Activated CD4-positive, alpha-beta T cell treated with anti-CD3 and anti-CD28 coated beads, Interleukin-2, amount 50 U/mL, for 1 hour (primary cell): ENCODE data around the gene NXNL1.
"Not testable (repeated sequence)": the region's sequence is repeated elsewhere in the genome, so short reads cannot be mapped to it uniquely, and the experiment has no call there.

Experiments
- DNase-seq: peaks from one replicate; pipeline ENCODE4 v3.0.0-alpha.2; 2020

NXNL1 gene, protein sequence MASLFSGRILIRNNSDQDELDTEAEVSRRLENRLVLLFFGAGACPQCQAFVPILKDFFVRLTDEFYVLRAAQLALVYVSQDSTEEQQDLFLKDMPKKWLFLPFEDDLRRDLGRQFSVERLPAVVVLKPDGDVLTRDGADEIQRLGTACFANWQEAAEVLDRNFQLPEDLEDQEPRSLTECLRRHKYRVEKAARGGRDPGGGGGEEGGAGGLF

DNA sequence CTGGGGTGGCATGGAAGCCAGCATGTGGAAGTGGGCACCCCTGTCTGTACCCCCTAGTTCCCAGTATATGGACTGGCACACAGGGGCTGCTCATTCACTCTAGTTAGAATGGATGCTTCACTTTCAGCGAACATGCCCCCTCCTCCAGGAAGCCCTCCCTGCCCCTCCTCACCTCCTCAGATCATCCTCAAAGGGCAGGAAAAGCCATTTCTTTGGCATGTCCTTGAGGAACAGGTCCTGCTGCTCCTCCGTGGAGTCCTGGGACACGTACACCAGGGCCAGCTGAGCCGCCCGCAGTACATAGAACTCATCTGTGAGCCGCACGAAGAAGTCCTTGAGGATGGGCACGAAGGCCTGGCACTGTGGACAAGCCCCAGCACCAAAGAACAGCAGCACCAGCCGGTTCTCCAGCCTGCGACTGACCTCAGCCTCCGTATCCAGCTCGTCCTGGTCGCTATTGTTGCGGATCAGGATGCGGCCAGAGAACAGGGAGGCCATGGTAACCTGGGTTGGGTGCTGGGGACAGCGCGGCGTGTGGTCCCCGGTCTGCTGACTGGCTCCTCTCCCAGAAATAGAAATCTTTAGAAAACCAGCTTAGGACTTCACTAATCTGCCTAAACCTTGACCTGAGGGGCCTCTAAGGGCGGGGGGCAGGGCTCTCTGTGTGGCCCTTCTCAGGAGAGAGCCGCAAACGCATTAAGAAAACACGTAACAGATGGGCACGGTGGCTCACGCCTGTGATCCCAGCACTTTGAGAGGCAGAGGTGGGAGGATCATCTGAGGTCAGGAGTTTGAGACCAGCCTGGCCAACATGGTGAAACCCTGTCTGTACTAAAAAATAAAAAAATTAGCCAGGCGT is at the start of gene NXNL1:
Gene NXNL1, minus strand, starts transcription at position 555 of the 859 bp plus-strand sequence. Its CDS starts 57 bp downstream, at position 498.
- DNase-seq = no peak

GRCh38 chr19:17508558-17508933 is 47.8 kb upstream of the NXNL1 start:
- not testable (repeated sequence) for DNase-seq

GRCh38 chr19:17506745-17507144 is 46.0 kb upstream of the NXNL1 start:
- DNase-seq = no peak

GRCh38 chr19:17505223-17505622 is 44.5 kb upstream of the NXNL1 start:
- no peak for DNase-seq

DNA sequence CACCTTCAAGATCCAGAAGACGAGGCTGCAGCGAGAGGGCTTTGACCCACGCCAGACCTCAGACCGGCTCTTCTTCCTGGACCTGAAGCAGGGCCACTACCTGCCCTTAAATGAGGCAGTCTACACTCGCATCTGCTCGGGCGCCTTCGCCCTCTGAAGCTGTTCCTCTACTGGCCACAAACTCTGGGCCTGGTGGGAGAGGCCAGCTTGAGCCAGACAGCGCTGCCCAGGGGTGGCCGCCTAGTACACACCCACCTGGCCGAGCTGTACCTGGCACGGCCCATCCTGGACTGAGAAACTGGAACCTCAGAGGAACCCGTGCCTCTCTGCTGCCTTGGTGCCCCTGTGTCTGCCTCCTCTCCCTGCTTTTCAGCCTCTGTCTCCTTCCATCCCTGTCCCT is 43.7 kb upstream of the NXNL1 start:
- DNase-seq = no peak

DNA sequence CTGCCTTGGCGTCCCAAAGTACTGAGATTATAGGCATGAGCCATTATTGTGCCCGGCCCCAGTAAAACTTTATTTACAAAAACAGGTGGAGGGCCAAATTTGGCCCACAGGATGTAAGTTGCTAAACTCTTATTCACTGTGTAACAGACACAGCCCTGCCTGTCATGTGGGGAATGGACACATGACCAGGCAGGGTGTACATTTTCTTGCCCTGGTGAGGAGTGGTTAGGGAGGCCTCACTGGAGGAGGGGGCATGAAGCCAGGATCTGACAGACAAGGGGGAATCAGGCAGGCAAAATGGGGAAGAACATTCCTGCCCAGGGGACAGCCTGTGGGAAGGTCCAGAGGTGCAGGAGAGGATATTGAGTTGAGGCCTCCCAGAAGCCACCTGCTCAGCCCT is 43.3 kb upstream of the NXNL1 start:
- DNase-seq = no peak

GRCh38 chr19:17503240-17503639 is 42.5 kb upstream of the NXNL1 start:
- DNase-seq = no peak

DNA sequence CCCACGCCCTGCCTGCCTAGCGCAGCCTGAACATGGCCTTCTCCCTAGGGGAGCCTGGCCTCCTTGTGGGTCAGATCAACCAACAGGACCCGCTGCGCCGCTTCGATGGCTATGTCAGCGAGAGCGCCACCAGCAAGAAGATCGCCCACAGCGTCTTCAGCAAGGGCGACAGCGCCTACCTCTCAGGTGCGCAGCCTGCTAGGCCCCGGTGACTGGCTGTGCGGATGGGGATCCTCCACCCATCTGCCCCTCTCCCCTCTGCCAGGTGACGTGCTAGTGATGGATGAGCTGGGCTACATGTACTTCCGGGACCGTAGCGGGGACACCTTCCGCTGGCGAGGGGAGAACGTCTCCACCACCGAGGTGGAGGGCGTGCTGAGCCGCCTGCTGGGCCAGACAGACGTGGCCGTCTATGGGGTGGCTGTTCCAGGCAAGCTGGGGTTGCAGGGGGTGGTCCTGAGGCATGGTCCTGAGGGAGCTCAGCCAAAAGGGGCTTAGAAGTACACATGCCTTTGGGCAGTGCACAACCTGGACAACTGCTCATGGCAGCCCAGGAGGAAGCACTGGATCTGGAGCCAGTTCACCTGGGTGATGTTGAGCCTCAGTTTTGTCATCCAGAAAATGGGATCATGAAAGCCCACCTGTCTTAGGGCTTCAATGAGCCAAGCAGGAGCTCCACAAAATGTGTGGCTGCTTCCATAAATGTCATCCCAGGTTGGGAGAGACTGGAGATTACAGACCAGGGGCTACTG is 39.9 kb upstream of the NXNL1 start:
- no peak for DNase-seq

DNA sequence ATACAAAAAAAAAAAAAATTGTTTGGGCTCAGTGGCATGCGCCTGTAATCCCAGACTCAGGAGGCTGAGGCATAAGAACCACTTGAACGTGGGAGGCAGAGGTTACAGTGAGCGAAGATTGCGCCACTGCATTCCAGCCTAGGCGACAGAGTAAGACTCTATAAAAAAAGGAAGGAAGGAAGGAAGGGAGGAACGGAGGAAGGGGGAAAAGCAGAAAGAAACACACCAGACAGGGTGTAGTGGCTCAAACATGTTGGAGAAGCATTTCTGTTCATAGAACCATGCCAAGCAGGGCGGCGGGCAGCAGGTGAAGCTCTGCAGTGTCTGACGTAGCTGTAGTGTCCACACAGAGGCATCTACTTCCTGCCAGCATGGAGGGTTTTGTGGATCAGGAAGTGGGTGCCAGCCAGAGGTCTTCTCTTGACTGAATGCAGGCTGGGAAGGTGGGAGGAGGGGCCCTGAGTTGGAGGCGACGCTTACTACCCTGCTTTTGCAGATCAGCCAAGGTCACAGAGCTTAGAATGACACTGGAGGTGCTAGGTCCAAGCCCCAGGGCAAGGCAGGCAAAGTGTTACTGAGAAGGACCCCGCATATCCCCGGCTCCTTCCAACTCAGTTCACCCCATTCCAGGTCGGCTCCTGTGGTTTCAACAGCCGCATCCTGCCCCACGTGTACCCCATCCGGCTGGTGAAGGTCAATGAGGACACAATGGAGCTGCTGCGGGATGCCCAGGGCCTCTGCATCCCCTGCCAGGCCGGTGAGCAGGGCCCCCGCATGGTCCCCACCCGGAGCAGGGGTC is 39.1 kb upstream of the NXNL1 start:
- DNase-seq = no peak

DNA sequence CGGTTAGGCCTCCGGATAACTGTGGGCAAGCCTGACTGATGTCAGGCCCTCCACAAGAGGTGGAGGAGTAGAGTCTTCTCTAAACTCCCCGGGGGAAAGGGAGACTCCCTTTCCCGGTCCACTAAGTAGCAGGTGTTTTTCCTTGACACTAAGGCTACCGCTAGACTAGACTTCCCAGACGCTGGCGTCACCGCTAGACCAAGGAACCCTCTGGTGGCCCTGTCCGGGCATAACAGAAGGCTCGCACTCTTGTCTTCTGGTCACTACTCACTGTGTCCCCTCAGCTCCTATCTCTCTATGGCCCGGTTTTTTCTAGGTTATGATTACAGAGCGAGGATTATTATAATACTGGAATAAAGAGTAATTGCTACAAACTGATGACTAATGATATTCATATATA is 38.3 kb upstream of the NXNL1 start:
- DNase-seq = not testable (repeated sequence)

GRCh38 chr19:17497149-17497798 is 36.5 kb upstream of the NXNL1 start:
- DNase-seq = no peak

DNA sequence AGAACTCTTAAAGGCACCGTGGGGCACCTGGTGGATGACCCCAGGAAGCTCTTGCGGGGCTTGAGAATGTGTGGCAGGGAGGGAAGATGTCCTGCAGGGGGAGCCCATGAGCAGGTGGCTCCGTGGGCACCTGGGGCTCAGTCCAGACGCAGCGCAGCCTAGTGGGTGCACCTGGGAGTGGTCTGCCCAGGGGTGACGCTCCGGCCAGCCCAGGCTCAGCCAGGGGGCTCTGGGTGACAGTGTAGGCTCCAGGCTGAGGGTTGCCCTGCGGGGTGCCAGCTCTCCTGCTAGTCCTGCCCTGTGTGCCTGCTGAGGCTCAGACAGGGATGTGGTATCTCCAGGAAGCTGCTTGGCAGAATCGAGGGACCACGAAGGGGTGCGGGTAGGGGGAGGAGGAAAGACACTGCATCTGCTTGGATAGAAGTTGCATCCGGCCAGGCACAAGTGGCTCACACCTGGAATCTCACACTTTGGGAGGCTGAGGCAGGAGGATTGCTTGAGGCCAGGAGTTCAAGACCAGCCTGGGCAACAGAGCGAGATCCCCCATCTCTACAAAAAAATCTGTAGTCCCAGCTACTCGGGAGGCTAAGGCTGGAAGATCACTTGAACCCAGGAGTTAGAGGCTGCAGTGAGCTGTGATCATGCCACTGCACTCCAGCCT is 35.7 kb upstream of the NXNL1 start:
- peak; percentile 80 for DNase-seq

GRCh38 chr19:17495639-17496296 is 35.0 kb upstream of the NXNL1 start:
- no peak for DNase-seq

- no peak for DNase-seq
Observed at GRCh38 chr19:17491287-17491686, 30.6 kb upstream of the NXNL1 start.

GRCh38 chr19:17490411-17490810 is 29.7 kb upstream of the NXNL1 start:
- peak; percentile 18 for DNase-seq

DNA sequence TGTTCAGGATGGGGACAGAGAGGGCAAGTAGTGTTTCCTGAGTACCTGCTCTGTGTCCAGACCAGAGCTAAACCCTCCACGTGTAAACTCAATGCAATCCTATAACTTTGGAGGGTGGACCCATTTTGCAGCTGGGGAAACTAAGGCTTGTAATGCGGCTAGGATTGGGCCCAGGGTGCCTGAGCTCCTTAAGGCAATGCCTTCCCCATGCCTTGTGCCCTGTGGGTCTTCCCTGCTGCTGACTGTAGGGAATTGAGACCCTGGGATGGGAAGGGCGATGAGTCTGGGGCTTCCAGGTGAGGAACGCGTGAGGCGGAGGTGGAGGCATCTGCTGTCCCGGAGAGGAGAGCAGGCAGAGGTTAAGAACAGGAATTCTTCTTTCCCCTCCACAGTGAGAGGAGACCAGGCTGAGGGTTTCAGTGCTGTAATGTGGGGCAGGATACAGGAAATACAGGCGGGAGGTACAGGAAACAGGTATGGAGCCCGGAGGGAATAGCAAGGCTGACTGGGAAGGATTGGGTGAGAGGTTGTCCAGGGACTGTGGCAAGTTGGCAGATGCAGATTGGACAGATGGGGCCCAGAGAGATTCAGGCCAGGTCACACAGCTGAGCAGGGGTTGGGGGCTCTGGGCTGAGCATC is 28.8 kb upstream of the NXNL1 start:
- no peak for DNase-seq

DNA sequence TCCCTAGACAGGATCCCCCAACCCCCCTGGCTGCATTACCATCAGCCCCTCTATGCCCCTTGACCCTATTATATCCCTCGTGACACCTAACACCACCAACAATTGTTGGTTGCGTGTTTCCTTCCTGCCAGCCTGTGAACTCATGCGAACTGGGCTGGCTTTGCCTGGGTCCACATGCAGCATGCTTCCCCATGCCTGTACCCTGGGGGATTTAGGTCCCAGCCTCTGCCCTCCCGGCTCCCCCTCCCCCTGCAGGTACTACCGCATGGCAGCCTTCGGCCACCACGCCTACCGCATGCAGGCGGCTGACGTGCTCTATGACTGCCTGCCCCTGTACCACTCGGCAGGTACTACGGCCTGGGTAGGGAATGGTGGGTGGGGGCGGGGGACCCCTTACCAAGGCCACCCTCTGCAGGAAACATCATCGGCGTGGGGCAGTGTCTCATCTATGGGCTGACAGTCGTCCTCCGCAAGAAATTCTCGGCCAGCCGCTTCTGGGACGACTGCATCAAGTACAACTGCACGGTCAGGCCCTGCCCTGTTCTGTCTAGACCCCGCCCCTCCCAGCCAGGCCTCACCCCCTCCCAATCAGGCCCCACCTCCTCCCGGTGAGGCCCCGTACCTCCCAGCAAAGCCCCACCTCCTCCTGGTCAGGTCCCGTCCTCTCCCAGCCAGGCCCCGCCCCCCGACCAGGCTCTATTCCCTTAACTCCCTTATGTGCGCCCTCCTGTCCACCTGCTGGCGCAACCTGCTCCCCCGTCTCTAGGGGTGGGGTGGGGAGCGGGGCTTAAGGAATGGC is 28.1 kb upstream of the NXNL1 start:
- DNase-seq = peak; percentile 71

GRCh38 chr19:17487284-17488121 is 26.8 kb upstream of the NXNL1 start:
- no peak for DNase-seq
